Measurements from ENCODE around the gene CREB5.

GRCh38 chr7:28630350-28630749 is 218.0 kb downstream of the CREB5 start:
- TF ChIP-seq, protein P1, sequence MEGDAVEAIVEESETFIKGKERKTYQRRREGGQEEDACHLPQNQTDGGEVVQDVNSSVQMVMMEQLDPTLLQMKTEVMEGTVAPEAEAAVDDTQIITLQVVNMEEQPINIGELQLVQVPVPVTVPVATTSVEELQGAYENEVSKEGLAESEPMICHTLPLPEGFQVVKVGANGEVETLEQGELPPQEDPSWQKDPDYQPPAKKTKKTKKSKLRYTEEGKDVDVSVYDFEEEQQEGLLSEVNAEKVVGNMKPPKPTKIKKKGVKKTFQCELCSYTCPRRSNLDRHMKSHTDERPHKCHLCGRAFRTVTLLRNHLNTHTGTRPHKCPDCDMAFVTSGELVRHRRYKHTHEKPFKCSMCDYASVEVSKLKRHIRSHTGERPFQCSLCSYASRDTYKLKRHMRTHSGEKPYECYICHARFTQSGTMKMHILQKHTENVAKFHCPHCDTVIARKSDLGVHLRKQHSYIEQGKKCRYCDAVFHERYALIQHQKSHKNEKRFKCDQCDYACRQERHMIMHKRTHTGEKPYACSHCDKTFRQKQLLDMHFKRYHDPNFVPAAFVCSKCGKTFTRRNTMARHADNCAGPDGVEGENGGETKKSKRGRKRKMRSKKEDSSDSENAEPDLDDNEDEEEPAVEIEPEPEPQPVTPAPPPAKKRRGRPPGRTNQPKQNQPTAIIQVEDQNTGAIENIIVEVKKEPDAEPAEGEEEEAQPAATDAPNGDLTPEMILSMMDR (IDR thresholded peaks at IDR 0.05) = no peak
- TF ChIP-seq POLR2A (IDR thresholded peaks at IDR 0.05) (no peak), EP300 (IDR thresholded peaks at IDR 0.05) (no peak)

All from ovary (tissue), 3 donors.